B cell (primary cell): ENCODE measurements around the gene LAMA2. TPM values are rescaled to one million over a fixed set of nuclear protein-coding genes. Genes with fewer than 3 reads are reported as not detected.

Experiments used
- ATAC-seq: fragments of 200-7000 bp; cut with Tn5 transposase; one replicate; pipeline ENCODE4 v1.10.0; 2021; ENCODE audit warnings: low read depth, mild to moderate bottlenecking, moderate number of reproducible peaks, moderate library complexity
- CTCF ChIA-PET: fragments of 350-600 bp; sonication (Branson Sonifier 250); formaldehyde crosslinking; loops from one replicate; lab custom pipeline; 2021; ENCODE audit warnings: antibody characterized with exemption, inconsistent platforms; lab: Charles Lee
- POLR2A ChIA-PET: fragments of 350-600 bp; sonication (Branson Sonifier 250); formaldehyde crosslinking; loops from one replicate; lab custom pipeline; 2021; ENCODE audit warnings: antibody characterized with exemption; lab: Charles Lee
- DNase-seq: peaks from one replicate; pipeline ENCODE4 v3.0.0; 2013
- H2AFZ ChIP-seq: 2 replicates; pipeline ENCODE4 v1.6.1; 2012; ENCODE audit warnings: mild to moderate bottlenecking, low read depth, low read length; ENCODE audit not compliant: insufficient read depth, poor library complexity, severe bottlenecking
- H3K27ac ChIP-seq, 2 donors: 1 replicate in 1 of 2; 2 replicates in 1 of 2; pipeline ENCODE4 v1.5.1; 2012 to 2013; ENCODE audit warnings: low read length in 2 of 2, mild to moderate bottlenecking in 2 of 2, moderate library complexity in 1 of 2
- H3K27me3 ChIP-seq, 4 experiments: fragments of 200-600 bp in 1 of 4; sonication (generic) in 1 of 4; replicated peaks in 1 of 4; 1 replicate in 2 of 4; 2 replicates in 2 of 4; pipeline versions ENCODE4 v1.6.1 to v1.7.0; 2013 to 2016; ENCODE audit warnings: low read length in 3 of 4, mild to moderate bottlenecking in 2 of 4, mixed read lengths in 1 of 4, moderate library complexity in 1 of 4; ENCODE audit not compliant: insufficient read depth in 4 of 4, control insufficient read depth in 3 of 4; ENCODE audit errors: control extremely low read depth in 1 of 4
- H3K36me3 ChIP-seq, 2 experiments: replicated peaks in 1 of 2; 1 replicate in 1 of 2; 2 replicates in 1 of 2; pipeline versions ENCODE4 v1.6.1 to v1.7.1; 2013; ENCODE audit warnings: low read length in 1 of 2; ENCODE audit not compliant: insufficient read depth in 2 of 2, control insufficient read depth in 1 of 2; ENCODE audit errors: control extremely low read depth in 1 of 2, extremely low read depth in 1 of 2
- H3K4me1 ChIP-seq, 2 donors: fragments of 200-600 bp in 1 of 2; sonication (generic) in 1 of 2; 1 replicate in 1 of 2; 2 replicates in 1 of 2; pipeline versions ENCODE4 v1.5.1 to v1.6.1; 2013 to 2017; ENCODE audit warnings: low read length in 2 of 2; ENCODE audit not compliant: control insufficient read depth in 2 of 2, insufficient read depth in 2 of 2
- H3K4me2 ChIP-seq: replicated peaks from 2 replicates; pipeline ENCODE3; 2012; ENCODE audit warnings: mild to moderate bottlenecking, low read depth, low read length; ENCODE audit not compliant: poor library complexity, severe bottlenecking
- H3K4me3 ChIP-seq, 5 experiments: fragments of 200-600 bp in 1 of 5; sonication (generic) in 1 of 5; 1 replicate in 3 of 5; 2 replicates in 2 of 5; pipeline versions ENCODE4 v1.5.1 to v1.7.0; 2011 to 2016; ENCODE audit warnings: low read length in 4 of 5, mild to moderate bottlenecking in 4 of 5, low read depth in 2 of 5, control low read depth in 1 of 5, moderate library complexity in 1 of 5; ENCODE audit not compliant: insufficient read depth in 1 of 5; ENCODE audit errors: control extremely low read depth in 1 of 5, extremely low read depth in 1 of 5
- H3K79me2 ChIP-seq: fragments of 200-600 bp; sonication (generic); one replicate; pipeline ENCODE4 v1.6.0; 2016; ENCODE audit warnings: low read length; ENCODE audit not compliant: control insufficient read depth, insufficient read depth
- H3K9ac ChIP-seq: fragments of 200-600 bp; sonication (generic); 2 replicates; pipeline ENCODE4 v1.6.1; 2017; ENCODE audit warnings: mild to moderate bottlenecking, low read length, moderate library complexity
- H3K9me3 ChIP-seq, 3 donors: one replicate each; pipeline versions ENCODE4 v1.6.1 to v1.7.1; 2013; ENCODE audit warnings: low read length in 2 of 3; ENCODE audit not compliant: control insufficient read depth in 2 of 3, insufficient read depth in 1 of 3; ENCODE audit errors: control extremely low read depth in 1 of 3
- H4K20me1 ChIP-seq: 2 replicates; pipeline ENCODE4 v1.6.0; 2012; ENCODE audit warnings: mild to moderate bottlenecking, low read length; ENCODE audit not compliant: insufficient read depth, control insufficient read depth, poor library complexity, severe bottlenecking
- H3K27ac Mint-ChIP-seq: one replicate; pipeline ENCODE4 v1.8.0; 2021; ENCODE audit warnings: mixed read lengths
- H3K27me3 Mint-ChIP-seq: one replicate; pipeline ENCODE4 v1.8.0; 2021; ENCODE audit warnings: mixed read lengths
- H3K4me1 Mint-ChIP-seq: one replicate; pipeline ENCODE4 v1.8.0; 2021; ENCODE audit warnings: mixed read lengths
- H3K4me3 Mint-ChIP-seq: one replicate; pipeline ENCODE4 v1.8.0; 2021; ENCODE audit warnings: mixed read lengths
- H3K9me3 Mint-ChIP-seq: one replicate; pipeline ENCODE4 v1.8.0; 2022; ENCODE audit warnings: mixed read lengths; ENCODE audit not compliant: insufficient read depth
- EZH2 ChIP-seq: IDR thresholded peaks from 2 replicates; pipeline ENCODE4 v1.6.1; 2012; ENCODE audit warnings: borderline replicate concordance, low read depth, mild to moderate bottlenecking, moderate library complexity, low read length; ENCODE audit not compliant: insufficient read depth, poor library complexity, severe bottlenecking
- WGBS: methylation state at CpG from one replicate; pipeline ENCODE4 v1.1.5; 2013; ENCODE audit warnings: missing lambda C conversion rate; ENCODE audit not compliant: insufficient coverage; 5-methylcytosine and 5-hydroxymethylcytosine counted together
- intact Hi-C: fragments of 100-400 bp; cut with micrococcal nuclease; formaldehyde crosslinking; loops from one replicate; pipeline ENCODE4 v1.10.0; 2022
- polyA plus RNA-seq: library from polyadenylated mRNA; depleted of rRNA; stranded (reverse); fragments of >200 nt; gene quantifications from 2 replicates; pipeline ENCODE4 v1.2.3, GENCODE V29; 2012
- total RNA-seq, 2 donors: library from RNA; stranded (reverse); fragments of 120-200 nt in 1 of 2; gene quantifications; 1 replicate in 1 of 2; 2 replicates in 1 of 2; pipeline versions ENCODE4 v1.2.3 to v1.2.4, GENCODE V29; 2013 to 2022
- TF ChIP-seq, protein P1 (sequence below): fragments of 200-600 bp; IDR thresholded peaks from one replicate; pipeline ENCODE4 v1.8.0; 2022; ENCODE audit warnings: antibody characterized with exemption, mild to moderate bottlenecking

LAMA2 gene
- total and polyA plus RNA-seq, 2 donors (not counting 1 experiment from before 2014, with no cell fraction given): 0.16 TPM; not detected in 1

DNA sequence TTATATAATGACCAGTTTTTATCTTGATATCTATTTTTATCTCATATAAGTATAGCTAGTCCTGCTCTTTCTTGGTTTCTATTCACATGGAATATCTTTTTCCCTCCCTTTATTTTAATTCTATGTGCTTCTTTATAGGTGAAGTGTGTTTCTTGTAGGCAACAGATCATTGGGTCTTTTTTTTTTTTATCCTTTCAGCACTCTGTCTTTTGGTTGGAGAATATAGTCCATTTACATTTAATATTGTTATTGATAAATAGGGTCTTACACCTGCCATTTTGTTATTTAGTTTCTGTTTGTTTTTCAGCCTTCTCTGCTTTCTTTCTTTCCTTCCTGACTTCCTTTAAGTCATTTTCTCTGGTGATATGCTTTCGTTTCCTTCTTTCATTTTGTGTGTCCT lies 22.2 kb upstream of the LAMA2 start:
- CTCF ChIA-PET: no interaction called here
- Mint-ChIP-seq H3K4me3 (no peak overlapping the region), H3K27ac (no peak overlapping the region), H3K4me1 (no peaks in the 10 kb centered on the region), H3K9me3 (peaks cover 7% of the 10 kb centered on the region), H3K27me3 (no peaks in the 10 kb centered on the region)
- POLR2A ChIA-PET: no interaction called here
- no peak overlapping the region for H2AFZ ChIP-seq
- no peaks in the 10 kb centered on the region for H3K27me3 ChIP-seq
- H3K4me3 ChIP-seq: no peak overlapping the region
- H3K4me2 ChIP-seq: no peak overlapping the region
- TF ChIP-seq EZH2: no peak
- H4K20me1 ChIP-seq: no peaks in the 10 kb centered on the region
- WGBS: no CpG with 5 or more reads among the region's 1 CpG
- no peaks in the 10 kb centered on the region for H3K36me3 ChIP-seq
- H3K27ac ChIP-seq: no peak overlapping the region
- DNase-seq: no peak
- H3K4me1 ChIP-seq: no peaks in the 10 kb centered on the region
- no peak for ATAC-seq
- peaks cover 0 to 7% (median 0%) of the 10 kb centered on the region in 3 donors for H3K9me3 ChIP-seq
- H3K9ac ChIP-seq: no peak overlapping the region
- intact Hi-C loops: no loop called here
- no peaks in the 10 kb centered on the region for H3K79me2 ChIP-seq

DNA sequence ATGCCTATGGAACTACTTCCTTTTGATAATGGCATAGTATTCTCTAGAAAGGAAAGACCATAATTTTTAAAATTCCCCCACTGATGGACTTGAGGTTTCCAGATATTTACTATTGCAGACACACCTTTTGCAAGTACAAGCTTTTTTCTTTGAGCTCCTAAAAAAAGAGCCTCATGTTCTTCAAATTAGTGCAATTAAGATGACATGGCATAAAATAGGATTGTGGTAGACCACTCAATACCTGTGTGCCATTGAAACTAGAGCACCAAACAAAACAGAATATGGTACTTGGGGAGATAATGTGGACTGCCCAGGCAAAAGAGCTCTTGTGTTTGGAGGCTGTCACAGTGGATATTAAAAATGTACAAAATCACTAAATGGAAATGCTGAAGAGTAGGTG lies 19.0 kb upstream of the LAMA2 start:
- peaks cover 0 to 7% (median 0%) of the 10 kb centered on the region in 3 donors for H3K9me3 ChIP-seq
- no peaks in the 10 kb centered on the region for H3K4me1 ChIP-seq
- DNase-seq: no peak
- POLR2A ChIA-PET: no interaction called here
- H3K4me2 ChIP-seq: no peak overlapping the region
- no peak overlapping the region for H3K27ac ChIP-seq
- H3K4me3 ChIP-seq: no peak overlapping the region
- ATAC-seq: no peak
- Mint-ChIP-seq H3K4me3 (no peak overlapping the region), H3K9me3 (peaks cover 9% of the 10 kb centered on the region), H3K27ac (no peak overlapping the region), H3K4me1 (no peaks in the 10 kb centered on the region), H3K27me3 (no peaks in the 10 kb centered on the region)
- no peak overlapping the region for H3K9ac ChIP-seq
- no peaks in the 10 kb centered on the region for H4K20me1 ChIP-seq
- intact Hi-C loops: no loop called here
- H3K36me3 ChIP-seq: no peaks in the 10 kb centered on the region
- no peaks in the 10 kb centered on the region for H3K27me3 ChIP-seq
- TF ChIP-seq EZH2: no peak
- TF ChIP-seq, protein P1, sequence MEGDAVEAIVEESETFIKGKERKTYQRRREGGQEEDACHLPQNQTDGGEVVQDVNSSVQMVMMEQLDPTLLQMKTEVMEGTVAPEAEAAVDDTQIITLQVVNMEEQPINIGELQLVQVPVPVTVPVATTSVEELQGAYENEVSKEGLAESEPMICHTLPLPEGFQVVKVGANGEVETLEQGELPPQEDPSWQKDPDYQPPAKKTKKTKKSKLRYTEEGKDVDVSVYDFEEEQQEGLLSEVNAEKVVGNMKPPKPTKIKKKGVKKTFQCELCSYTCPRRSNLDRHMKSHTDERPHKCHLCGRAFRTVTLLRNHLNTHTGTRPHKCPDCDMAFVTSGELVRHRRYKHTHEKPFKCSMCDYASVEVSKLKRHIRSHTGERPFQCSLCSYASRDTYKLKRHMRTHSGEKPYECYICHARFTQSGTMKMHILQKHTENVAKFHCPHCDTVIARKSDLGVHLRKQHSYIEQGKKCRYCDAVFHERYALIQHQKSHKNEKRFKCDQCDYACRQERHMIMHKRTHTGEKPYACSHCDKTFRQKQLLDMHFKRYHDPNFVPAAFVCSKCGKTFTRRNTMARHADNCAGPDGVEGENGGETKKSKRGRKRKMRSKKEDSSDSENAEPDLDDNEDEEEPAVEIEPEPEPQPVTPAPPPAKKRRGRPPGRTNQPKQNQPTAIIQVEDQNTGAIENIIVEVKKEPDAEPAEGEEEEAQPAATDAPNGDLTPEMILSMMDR: no peak
- H2AFZ ChIP-seq: no peak overlapping the region
- H3K79me2 ChIP-seq: no peaks in the 10 kb centered on the region
- CTCF ChIA-PET: no interaction called here
